ENCODE results near the gene LAYN.

Gene LAYN, protein sequence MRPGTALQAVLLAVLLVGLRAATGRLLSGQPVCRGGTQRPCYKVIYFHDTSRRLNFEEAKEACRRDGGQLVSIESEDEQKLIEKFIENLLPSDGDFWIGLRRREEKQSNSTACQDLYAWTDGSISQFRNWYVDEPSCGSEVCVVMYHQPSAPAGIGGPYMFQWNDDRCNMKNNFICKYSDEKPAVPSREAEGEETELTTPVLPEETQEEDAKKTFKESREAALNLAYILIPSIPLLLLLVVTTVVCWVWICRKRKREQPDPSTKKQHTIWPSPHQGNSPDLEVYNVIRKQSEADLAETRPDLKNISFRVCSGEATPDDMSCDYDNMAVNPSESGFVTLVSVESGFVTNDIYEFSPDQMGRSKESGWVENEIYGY

DNA sequence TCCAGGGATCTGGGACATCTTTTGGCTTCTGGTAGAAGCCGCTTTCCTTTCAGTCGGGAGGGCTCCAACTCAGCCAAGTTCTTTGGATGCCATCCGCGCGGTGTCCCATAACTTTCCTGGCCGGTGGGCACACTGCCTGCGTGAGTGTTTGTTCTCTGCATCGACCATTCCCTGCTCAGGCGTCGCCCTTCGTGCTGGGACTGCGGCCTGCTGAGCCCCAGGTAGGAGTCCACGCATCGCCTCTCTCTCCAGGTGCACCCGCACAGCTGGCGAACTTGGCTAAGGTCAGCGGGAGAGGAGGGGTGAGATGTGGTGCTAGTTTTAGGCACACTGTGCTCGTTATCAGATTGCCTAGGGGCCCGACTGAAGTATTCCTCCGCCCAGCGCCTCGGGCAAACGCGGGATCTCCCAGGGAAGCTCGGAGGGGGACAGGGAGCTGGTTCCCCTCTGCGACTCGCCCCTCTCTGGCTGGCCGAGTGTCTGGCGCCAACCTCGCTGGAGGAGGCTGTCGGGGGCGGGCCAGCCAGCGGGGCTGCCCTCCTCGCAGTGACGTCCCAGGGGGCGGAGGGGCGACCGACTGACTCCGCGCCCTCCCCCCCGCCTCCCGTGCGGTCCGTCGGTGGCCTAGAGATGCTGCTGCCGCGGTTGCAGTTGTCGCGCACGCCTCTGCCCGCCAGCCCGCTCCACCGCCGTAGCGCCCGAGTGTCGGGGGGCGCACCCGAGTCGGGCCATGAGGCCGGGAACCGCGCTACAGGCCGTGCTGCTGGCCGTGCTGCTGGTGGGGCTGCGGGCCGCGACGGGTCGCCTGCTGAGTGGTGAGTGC lies at the start of gene LAYN:
Gene LAYN, plus strand, starts transcription at position 607 of the 823 bp plus-strand sequence. Its CDS starts 124 bp downstream, at position 731.
- DNase-seq (ENCODE audit: low read depth in 2 of 2) = peak; percentile 33 to 60

DNA sequence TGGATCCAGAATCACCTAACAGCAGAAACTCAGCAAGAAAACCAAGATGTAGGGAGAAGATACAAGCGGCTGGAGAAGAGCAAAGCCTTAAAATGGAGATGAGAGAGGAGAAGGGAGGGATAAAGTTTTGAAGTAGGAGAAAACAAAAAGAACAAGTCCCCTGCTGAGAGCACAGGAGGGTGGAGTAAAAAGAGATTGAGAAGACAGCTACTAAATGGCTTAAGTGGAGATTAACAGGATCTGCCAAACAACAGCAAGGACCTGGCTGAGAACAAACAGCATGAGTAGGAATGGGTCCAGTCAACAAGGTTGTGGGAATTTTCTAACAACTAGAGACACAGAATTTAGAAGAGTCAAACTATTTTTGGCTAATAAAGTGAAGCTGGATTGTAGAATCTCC lies 46.5 kb upstream of the LAYN start:
- no peak for DNase-seq (ENCODE audit: low read depth in 2 of 2)

DNA sequence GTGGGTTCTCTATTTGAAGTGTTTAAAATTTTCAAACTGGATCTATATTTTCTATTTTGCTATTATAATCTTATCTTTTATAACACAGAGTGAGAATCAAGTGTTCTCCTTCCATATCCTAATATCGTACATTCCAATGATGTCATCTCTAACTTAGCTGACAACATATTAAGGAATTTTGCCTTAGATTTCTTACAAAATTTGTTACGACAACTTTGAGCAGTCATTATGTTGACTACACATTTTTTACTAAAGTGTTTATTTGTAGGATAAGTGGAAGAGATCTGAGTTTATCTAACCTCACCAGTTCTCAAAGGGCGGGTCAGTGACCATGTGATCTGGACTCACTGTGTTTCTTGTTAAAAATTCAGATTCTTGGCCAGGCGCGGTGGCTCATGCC lies 41.0 kb upstream of the LAYN start:
- no peak for DNase-seq (ENCODE audit: low read depth in 2 of 2)

DNA sequence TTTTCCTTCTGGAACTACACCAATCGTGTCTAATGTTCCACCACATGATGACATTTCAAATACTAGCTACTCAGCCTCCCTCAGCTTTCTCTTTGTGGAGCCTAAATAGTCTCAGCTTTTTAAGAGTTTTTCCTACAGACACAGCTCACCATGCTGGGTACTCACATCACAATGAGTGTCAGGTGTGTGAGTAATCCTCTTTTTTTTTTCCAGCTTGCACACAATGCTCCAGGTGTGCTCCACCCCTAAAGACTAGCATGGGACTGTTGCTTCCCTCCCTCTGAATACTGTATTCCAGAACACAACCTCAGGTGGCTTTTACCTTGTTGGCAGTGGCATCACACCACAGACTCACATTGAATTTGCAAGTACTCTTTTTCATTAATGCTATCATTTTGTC lies 40.0 kb upstream of the LAYN start:
- DNase-seq (ENCODE audit: low read depth in 2 of 2) = no peak

DNA sequence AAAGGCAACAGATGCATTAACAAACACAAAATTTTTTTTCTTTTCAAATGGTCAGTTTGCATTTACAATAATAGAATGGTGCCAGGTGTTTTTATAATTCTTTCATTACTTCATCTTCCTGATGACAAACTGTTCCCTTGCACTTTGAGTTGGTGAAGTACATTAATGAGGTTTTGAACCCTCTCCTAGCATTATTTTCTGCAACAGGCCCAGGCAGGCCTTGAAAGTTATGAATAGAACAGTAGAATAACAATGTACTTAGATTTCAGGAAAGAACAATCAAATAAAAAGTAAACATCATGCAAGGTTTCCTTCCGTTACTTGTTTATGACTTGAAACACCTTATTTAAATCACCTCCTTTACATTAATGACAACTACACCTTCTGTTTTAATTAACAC lies 37.9 kb upstream of the LAYN start:
- DNase-seq (ENCODE audit: low read depth in 2 of 2) = no peak

DNA sequence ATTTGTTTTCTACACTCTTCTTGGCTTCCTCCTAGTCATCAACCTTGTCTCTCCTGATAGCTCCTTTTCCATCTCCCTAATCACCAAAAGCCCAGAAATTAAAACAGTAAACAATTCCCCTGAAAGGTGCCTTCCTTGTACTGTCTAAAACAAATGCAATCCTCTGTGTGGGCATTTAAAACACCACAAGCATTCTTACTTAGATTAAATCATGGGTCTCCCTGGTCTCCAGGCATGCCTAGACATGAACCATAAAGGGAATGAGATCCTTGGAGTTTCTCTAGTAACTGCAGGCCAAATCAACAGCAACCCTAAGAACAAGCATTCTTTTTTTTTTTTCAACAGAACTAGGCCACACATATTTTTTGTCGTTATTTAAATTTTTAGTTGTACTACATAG lies 30.2 kb upstream of the LAYN start:
- DNase-seq (ENCODE audit: low read depth in 2 of 2) = no peak

DNA sequence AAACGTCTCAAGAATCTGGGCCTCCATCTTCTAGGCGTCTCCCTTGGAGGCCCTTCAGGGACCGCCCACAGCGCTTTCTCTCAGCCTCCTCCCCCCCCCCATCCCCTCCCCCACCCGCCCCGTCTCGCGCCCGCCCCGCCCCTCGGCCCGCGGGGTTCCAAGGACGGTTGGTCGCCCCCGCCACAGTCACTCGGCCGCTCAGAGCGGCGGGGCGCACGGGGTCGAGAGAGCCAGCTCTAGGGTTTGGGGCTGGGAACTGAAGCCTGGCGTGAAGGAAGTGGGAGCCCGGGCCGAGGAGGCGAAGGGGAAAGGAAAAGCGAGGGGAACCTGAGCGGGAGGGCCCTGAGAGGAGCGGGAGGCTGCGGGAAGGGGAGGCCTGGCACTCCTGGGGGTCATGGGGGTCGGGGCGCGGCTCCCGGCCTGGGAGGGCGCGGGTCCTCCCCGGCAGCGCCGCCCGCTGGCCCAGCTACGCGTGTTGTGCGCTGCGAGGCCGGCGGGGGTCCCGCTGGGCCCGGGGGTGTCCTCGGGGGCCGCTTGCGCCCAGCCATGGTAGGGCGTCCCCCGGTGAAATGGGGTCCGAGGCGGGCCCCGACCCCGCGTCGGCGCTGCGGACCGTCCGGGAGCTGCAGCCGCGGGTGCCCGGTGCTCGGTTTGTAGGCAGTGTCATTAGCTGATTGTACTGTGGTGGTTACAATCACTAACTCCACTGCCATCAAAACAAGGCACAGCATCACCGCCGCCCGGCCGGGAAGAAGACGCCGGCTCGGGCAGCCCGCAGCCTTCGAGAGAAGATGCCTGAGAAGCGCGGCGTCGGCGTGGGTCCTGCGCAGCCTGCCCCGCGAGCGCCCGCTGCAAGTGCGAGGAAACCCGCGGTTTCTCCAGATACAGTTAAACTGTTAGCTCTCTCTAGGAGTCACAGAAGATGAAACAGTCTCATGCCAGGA lies 28.0 kb upstream of the LAYN start, which contains the start of gene BTG4:
Gene BTG4, minus strand, starts transcription at position 91 of the 944 bp plus-strand sequence. CDS start 13,610 bp downstream, outside the sequence.
- DNase-seq (ENCODE audit: low read depth in 2 of 2) = no peak

DNA sequence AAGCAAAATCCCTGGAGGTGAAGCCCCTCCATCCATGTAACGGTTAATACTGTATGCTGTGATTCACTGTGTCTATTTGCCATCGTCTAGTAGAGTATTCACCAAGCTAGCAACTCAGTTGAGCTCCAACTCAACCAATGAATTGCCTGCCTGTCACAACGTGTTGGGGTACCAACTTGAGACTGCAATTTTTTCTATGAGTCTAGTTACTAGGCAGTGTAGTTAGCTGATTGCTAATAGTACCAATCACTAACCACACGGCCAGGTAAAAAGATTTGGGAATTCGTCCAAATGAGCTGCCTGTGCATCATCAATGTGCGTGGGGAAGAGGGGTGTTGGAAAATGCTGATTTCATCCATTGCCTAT lies 27.3 kb upstream of the LAYN start:
- DNase-seq (ENCODE audit: low read depth in 2 of 2) = no peak

DNA sequence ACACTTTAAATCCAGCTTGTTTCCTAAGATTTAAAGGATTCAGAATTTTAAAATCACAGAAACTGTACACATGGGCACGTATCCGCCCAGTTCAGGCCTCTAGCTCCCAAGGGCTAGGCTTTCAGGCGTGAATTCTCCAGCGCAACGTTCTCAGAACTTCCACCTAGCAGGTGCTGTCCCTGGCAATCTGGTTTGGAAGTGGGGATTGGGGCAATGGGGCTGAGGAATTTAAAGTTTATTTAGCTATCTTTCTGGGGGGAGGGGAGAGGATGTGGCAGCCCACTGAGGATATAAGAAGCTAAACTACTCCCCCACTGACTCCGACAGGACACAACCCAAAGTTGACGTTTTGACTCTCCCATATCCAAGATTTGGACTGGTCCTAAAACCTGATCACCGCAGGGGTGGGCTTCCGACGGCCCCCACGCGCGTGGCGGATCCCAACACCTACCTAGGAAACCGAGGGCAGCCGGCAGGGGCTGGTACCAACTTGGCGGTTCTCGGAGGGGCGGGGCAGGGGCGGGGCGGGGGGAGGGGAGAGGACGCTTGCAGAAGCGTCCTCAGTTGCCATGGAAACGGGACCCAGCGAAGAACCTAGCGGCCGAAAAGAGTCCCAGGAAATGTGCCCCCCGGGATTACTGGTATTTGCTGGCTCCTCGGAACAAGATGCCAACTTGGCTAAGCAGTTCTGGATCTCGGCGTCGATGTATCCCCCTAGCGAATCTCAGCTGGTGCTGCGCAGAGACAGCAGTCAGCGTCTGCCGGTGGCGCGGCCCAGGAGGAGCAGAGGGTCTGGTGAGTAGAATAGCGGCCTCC lies 26.1 kb upstream of the LAYN start, which contains the start of gene HOATZ:
Gene HOATZ, plus strand, starts transcription at position 563 of the 816 bp plus-strand sequence. Its CDS starts 7 bp downstream, at position 570.
- no peak for DNase-seq (ENCODE audit: low read depth in 2 of 2)

DNA sequence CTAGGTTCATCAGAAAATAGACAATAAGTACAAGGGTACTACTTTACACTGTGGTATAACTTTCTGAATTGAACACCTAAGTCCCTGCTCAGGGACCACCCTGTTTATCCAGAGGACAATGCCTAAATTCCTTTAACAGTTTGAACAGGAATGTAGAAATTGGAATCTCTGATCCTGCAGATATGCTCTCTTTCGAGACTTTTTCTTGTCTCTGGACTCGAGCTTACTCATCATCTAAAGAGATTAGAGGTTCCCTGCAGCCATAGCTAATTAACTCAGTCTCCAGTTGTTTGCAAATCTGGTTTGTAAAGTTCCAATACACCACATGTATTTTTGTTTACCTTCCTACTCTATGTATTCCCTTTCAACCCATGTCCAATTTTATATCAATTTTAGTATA lies 24.9 kb upstream of the LAYN start:
- no peak for DNase-seq (ENCODE audit: low read depth in 2 of 2)

DNA sequence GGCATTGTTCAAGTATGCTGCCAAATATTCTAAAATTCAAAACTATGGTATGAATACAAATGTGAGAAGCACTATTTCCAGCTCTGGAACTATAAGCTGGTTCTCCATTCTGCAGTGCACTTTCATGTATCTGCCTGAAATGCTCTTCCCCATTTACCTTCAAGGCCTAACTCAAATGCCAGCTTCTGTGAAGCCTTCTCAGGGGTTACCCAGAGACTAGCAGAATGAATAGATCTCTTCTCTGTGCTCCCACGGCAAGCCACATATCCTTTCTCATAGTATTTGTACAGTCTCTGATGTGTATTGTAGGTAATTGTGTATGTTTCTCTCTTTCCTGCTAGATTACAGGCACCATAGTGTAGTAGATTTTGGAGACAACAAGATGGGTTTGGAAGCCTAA lies 21.9 kb upstream of the LAYN start:
- DNase-seq (ENCODE audit: low read depth in 2 of 2) = no peak

DNA sequence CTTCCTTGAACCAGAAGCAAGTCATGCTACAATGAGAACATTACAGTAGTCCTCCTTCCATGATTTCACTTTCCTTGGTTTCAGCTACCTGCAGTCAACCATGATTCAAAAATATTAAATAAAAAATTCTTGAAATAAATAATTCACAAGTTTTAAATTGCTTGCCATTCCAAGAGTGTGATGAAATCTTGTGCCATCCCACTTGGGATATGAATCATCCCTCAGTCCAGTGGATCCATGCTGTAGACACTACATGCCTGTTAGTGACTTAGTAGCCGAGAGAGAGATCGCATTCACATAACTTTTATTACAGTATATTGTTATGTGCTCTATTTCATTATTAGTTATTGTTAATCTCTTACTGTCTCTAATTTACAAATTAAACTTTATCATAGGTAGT lies 20.0 kb upstream of the LAYN start:
- DNase-seq (ENCODE audit: low read depth in 2 of 2) = no peak

DNA sequence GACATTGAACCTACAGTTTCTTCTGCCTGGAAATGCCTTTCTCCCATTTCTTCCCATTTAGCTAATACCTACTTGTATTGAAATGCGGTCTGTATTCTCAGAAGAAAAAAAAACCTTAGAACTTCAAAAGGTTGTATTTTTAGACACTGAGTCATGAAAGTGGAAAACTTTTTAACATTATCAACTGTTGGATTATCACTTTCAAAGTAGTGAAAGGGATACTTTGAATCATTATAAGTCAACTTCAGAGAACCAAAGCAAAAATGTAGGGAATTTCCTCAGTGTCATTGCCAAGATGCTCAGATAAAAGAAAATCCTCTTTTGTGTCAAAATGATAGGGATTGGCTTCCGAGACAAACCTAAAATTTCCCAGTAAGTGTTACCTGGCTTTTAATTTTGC lies 19.4 kb upstream of the LAYN start:
- DNase-seq (ENCODE audit: low read depth in 2 of 2) = no peak

DNA sequence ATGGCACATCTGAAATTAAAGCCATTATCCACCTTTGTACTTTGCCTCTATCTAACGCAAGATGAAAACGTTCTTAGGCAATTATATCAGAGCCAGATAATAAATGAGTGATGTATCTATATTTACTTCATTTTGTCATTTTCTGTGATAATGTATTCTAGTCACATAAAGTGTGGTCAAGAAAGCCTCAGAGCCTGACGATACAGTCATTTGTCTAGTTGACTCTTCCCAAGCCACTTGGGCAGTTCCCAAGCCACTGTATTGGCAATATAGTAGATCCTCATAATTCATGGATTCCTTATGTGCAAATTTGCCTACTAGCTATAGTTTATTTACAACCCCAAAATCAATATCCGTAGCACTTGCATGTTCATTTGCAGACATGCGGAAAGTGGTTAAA lies 18.1 kb upstream of the LAYN start:
- DNase-seq (ENCODE audit: low read depth in 2 of 2) = no peak

DNA sequence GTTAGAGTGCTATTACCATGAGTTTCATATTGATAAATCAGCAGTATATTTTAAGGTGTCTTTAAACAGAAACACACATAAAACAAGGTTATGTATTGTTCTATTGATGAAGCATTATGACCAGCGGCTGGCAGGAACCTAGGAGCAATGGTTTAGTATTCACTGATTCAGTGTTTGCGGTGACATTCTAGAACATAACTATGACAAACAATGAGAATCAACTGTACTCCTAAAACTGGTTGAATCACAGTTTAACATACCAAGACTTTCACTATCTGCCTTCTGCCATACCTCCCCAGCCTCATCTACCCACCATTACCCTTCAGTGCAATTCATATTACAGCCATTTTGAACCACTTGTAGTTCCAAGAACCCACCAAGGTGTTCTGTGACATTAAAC lies 17.2 kb upstream of the LAYN start:
- DNase-seq (ENCODE audit: low read depth in 2 of 2) = no peak

DNA sequence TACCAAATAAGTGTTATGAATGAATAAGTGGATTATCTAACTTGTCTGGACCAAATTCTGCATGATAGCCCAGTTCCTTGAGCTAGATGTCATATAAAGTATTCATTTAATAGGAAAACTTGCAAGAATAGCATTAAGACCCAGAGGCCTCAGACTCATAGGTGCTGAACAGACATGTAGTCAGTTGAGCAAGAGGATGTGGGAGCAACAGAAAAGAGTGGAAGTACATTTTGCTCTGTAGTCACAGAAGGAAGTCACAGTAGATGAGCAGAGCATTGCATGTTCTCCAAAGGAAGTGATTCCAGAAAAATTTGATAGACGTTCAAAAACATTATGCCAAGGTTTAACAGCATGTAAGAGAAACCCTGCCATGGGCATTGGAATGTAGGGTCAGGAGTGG lies 16.5 kb upstream of the LAYN start:
- no peak for DNase-seq (ENCODE audit: low read depth in 2 of 2)

DNA sequence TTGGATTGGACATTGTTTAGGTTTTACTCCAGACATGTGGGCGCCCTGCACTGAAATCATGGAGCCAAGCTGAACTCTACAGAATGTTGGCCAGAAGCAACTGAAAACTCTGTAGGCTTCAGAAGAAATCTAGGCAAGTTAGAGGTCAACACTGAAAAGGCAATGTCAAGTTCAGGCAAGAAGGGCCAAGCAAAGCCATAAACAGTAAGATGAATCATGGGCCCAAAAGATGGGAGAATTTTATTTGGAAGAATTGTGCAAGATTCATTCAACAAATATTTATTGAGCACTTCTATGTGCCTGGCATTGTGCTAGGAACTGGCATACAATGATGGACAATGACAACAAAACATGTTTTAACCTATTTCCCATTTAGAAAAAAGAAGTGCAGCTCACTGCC lies 15.1 kb upstream of the LAYN start:
- no peak for DNase-seq (ENCODE audit: low read depth in 2 of 2)

DNA sequence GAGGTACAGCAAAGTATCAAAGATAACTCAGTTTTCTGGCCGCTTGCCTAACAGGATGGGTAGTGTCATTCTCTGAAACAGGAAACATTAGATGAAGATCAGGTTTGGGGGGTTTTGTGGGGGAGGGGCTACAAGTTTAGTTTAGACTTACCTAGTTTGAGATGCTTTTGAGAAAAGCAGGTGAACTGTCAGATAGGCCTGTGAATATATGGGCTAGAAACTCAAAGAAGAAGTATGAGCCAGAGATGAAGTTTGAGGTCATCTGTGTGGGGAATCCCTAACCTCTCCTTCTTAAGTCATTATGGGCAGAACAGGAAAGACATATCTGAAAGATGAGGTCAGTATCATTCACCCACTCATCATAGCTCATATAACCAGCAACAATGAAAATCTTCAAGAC lies 14.0 kb upstream of the LAYN start:
- DNase-seq (ENCODE audit: low read depth in 2 of 2) = no peak

DNA sequence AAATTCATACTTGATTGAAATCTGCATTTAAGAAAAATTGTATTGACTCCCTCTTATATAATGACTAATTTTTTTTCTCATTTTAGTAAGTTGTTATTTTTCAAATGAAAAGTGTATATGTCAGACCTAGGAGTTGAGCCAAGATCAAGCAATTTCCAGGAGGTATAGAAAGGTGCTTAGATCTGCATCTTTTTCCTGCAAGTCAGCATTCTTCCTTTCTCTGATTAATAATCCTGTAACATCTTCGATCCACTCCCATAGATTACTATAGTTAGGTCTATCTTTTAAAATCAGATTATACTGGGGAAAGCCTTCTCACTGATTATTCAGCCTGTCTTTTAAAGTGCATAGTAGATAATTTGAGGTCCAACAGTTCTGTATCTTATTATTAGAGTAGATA lies 13.2 kb upstream of the LAYN start:
- DNase-seq (ENCODE audit: low read depth in 2 of 2) = no peak

DNA sequence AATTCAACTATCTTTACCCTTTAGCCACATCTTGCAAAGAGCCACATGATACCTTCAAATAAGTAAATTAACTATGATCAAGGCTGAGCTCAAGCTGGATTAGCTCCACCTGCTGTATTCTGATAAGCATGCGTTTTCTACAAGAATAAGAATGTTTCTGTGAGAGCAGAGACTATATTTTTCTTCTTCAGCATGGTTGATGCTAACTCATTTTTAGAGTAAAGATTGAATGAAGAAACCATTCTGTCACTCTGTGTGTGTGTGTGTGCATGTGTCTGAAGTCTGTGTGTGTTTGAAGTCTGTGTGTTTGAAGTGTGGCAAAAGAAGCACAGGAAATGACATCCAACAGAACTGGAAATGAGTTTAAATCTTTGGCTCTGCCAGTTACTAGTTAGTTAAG lies 12.0 kb upstream of the LAYN start:
- no peak for DNase-seq (ENCODE audit: low read depth in 2 of 2)

DNA sequence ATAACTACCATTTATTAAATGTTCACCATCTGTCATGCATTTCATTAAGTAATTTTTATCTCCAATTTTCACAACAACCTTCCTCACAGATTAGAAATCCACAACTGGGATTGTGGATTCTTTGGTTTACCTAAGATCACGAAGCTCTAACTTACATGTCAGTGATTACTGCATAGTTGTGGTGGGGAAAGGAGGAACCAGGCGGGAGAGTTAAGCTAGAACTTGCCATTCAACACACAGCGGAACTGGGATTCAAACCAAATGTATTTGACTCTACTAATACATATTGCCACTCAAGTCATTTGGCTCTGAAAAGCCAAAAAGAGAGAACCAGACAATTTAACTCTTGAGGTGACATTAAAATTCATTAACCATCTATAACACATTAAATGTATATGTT lies 10.4 kb upstream of the LAYN start:
- no peak for DNase-seq (ENCODE audit: low read depth in 2 of 2)

Data from stimulated activated CD8-positive, alpha-beta memory T cell treated with anti-CD3 and anti-CD28 coated beads, Interleukin-15, amount 100 ng/mL, for 48 hours (primary cell).